HL-60/S4 (cell line): ENCODE results near the gene CYP27C1.
"Not testable (repeated sequence)": the region's sequence is repeated elsewhere in the genome, so short reads cannot be mapped to it uniquely, and the experiment has no call there.

ENCODE experiments used
- in situ Hi-C: fragments of 300-500 bp; cut with MboI; formaldehyde crosslinking; loops from 2 replicates; pipeline ENCODE4 v1.14.3; 2022; ENCODE audit warnings: low sequenced_read_pairs

The CYP27C1 gene

DNA sequence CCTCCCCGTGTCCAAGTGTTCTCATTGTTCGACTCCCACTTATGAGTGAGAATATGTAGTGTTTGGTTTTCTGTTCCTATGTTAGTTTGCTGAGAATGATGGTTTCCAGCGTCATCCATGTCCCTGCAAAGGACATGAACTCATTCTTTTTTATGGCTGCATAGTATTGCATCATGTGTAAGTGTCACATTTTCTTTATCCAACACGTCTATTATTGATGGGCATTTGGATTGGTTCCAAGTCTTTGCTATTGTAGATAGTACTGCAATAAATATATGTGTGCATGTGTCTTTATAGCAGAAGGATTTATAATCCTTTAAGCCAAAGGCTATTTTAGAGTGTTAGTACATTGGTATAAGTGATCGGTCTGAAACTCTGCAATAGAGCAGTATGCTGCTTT is 4.0 kb upstream of the CYP27C1 start:
- in situ Hi-C loops, result not testable (repeated sequence)

DNA sequence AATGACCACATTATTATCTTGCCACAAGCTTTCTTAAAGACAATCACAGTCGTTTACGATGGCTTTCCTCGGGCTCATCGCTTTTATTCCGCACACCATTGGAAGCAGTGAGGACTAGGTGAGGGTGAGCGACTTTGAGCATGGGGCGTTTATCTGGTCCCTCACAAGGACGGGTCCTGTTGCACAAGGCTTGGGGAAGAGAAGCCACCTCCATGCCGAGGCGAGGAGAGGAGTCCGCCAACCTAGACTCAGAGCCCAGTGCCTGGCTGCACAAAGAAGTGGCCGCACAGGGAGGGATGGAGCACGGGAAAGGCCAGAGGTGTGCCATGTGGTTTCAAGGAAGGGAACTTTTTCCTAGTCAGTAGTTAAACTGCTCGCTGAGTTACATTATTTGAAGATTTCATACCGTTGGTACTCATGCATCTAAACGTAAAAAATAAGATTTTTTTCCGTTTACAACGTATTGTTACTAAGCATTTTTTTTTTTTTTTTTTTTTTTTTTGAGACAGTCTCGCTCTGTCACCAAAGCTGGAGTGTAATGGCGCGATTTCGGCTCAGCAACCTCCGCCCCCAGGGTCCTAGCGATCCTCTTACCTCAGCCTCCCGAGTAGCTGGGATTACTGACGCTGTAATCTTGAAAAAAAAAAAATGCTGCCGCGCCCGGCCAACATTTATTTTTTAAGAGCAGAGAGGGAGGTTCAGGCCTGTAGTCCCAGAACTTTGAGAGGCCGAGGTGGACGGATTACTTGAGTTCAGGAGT is 849 bp upstream of the CYP27C1 start:
- in situ Hi-C loops, result no loop called here

DNA sequence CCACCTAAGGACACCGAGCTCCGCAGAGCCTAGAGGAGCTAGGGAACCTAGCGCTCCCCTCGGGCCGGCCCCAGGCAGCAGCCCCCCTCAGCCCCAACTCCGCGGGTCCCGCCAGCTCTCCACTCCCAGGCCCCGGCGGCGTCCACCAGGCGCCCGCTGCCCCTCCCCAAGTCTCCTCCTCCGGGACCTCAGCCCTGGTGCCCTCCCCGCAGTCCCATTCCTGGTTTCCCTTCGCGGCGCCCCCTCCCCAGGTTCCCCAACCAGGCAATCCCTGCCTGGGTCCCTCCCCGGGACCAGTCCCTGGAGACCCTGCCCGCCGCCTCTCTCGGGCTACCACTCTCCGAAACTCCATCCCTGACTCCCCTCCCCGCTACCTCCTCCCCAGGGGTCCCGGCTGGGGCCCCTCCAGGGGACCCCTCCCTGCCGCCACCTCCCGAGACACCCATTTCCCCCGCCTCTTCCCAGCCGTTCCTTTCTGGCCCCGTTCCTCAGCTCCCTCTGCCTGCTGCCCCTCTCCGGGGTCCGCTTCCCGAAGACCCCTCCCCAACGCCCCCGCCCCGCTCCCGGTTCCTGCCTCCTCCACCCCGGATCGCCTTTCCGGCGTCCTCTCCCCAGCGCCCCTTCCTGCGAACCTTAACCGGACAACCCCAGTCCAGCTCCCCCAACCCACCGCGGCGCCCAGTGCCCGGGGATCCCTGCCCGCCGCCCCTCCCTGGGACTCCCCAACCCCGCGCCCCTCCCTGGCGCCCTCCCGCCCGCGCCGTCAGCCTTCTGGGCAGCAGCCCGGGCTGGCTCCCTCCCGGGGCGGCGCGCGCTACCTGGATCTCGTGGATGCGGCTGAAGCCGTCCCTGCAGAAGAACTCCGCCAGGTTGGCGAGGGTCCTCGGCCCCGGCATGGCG is 678 bp downstream of the CYP27C1 start:
- in situ Hi-C loops, result no loop called here

DNA sequence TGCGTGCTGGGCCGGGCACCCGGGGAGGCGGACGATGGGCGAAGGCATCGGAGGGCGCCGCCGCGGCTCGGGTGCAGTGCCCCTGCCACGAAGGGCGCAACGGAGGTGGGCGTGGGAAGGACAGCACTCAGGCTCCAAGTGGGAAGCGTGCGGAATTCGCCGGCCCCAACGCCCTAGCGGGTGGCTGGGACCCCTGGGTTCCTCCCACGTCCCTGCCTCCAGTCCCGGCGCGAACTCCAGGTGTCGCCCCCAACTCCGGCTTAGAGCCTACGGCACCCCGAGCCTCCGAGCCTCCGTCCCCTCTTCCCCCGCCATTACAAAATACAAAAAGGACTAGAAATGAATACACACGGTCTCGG is 1.3 kb downstream of the CYP27C1 start:
- in situ Hi-C loops, result no loop called here

DNA sequence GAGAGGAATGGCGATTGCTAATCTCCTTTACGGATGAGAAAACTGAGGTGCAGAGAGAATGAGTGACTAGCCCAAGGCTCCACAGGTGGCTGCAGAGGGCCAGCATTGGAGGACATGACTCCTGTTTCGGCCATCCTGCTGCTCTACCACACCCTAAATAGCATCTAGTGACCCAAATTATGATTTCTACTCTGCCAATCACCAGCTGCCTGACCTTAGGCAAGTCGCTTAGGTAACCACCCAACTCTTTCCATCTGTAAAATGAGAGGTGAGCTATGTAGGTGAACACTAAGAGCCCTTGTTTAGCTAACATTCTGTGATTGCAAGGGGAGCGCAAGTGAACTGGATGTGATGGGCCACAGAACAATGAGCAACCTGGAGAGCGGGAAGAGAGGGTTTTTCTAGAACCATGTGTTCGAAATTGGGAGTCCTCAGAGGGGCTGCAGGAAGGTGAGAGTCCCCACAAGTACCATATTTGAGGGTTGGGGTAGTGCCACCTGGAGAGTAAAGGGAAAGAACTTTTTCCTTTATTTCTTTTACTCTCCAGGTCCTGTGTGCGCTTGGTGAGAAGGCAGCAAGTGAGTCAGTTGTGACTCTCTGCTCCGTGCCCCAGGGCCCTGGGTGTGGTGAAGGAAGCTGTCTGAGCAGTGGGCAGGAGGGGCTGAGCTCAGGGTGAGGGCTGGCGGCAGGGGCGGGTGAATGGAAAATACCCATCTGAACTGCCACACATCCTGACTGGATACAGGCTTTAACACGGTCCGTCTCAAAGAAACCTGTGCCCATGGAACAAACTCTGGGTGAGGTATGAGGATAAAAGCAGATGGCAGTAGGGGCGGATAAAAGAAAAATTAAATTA is 2.4 kb downstream of the CYP27C1 start:
- in situ Hi-C loops, result no loop called here

DNA sequence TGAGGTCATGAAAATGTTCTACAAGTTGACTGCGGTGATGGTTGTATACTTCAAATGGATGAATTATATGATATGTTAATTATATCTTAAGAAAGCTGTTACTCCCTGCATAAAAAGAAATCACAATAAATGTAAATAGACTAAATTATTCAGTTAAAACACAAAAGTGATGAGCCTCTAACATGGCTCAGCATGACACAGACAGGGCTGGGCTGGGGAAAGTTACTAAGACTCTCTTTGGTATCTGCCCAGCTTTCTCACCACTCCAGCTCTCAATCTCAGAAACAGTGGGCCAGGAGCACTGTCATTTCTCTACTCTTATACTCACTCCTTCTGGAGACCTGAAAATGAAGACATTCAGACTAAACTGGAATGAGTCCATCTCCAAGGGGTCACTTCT is 3.5 kb downstream of the CYP27C1 start:
- in situ Hi-C loops, result no loop called here

DNA sequence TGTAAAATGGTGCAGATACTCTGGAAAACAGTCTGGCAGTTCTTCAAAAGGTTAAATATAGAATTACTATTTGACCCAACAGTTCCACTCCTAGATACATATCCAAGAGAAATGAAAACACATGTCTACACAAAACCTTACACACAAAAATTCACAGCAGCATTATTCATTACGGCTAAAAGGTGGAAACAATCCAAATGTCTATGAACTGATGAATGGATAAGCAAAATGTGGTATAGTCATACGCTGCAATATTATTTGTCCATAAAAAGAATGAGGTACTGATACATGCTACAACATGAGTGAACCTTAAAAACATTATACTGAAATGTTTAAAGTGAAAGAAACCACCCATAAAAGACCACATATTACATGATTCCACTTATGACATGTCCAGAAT is 4.0 kb downstream of the CYP27C1 start:
- in situ Hi-C loops, result no loop called here

DNA sequence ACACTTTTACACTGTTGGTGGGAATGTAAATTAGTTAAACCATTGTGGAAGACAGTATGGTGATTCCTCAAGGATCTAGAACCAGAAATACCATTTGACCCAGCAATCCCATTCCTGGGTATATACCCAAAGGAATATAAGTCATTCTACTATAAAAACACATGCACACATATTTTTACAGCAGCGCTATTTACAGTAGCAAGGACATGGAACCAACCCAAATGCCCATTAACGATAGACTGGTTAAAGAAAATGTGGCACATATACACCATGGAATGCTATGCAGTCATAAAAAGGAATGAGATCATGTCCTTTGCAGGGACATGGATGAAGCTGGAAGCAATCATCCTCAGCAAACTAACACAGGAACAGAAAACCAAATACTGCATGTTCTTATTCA is 5.9 kb downstream of the CYP27C1 start:
- in situ Hi-C loops, result not testable (repeated sequence)

DNA sequence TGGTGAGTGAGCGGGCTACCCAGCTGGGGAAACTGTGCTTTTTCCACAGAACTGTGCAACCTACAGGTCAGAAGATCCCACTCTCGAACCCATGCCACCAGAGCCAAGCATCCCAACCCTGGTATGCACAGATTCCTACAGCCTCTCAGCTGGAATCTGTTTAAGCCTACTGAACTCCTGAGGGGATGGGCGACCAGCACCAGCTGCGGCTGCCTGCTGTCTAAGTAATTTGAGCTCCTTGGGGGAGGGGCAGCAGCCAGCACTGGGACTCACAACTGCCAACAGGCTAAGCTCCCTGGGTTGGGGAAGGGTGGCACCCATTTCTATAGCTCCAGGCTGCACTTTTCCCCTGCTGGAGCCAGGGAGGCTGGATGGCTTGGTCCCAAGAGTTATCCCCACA is 11.8 kb downstream of the CYP27C1 start:
- in situ Hi-C loops, result no loop called here

DNA sequence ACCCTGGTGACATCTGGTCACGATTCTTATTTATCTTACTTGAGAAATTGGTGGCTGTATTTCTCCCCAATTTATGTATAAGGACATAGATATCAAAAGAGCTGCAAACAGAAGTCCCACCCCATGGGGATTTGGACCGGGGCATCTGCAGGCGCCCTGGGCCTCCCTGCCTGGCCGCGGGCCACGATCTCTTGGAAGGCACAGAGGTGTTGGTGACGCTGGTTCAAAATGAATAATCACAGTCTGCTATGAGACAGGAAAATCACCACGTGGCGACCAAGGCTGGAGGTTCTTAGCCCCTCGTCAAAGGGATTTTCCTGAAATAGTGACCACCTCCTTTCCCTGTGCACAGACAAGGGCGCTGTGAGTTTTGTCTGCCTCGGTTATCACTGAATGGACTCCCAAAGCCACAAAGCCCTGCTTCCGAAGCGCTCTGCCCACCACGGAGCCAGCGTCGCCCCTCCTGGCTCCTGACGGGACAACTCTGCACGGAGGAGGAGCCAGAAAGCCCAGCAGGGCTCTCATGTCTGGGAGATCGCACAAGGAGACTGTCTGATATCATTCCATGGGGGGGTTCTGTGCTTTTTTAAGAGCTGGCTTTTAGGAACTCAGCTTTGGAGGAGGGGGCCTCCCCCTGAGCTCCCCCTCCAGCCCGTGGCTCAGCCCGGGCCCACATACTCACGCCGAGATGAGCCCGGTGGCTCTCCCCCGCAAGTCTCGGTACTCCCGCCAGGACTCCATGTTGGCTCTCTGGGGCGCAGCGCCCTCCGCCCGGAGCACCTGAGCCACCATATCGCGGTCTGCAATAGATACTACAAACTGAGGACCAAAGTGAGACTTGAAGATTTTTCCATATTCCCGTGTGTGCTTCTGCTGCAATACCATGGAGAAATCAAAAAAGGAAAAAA is 14.6 kb downstream of the CYP27C1 start:
- in situ Hi-C loops, result no loop called here

DNA sequence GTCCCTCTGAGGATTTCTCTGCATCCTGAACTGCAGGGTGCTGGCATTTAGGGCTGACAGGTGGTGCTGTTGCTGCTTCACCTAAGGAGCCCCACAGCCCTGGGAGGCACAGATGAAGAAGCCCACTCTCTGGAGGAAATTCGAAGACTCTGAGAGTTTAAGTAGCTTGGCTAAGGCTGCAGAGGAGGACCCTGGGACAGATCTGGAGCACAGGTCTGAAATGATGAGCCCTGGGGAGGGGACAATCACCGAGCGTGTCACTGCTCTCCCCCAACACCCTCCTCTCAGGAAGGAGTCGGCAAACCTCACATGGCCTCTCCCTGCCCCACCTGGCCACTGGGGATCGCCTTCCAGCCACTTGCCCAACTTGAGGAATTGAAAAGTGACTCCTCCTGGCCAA is 18.6 kb downstream of the CYP27C1 start:
- in situ Hi-C loops, result no loop called here

DNA sequence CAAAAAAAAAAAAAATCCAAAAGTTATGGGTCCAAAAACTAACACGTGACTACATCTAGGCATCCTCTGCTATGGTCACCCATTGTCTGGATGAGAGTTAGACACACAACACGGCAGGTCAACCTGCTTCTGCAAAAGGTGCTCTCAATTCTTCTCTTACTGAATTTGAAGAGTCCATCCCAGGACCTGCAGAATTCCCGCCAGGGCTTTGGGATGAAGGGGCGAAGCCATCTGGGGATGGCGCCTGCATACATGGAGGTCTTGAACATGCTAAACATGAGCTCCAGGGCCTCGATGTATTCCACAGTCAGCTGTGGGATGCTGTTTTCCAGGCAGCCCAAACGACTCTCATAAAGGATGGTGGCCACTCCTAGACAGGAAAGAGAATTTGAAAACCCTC is 19.1 kb downstream of the CYP27C1 start:
- in situ Hi-C loops, result no loop called here

DNA sequence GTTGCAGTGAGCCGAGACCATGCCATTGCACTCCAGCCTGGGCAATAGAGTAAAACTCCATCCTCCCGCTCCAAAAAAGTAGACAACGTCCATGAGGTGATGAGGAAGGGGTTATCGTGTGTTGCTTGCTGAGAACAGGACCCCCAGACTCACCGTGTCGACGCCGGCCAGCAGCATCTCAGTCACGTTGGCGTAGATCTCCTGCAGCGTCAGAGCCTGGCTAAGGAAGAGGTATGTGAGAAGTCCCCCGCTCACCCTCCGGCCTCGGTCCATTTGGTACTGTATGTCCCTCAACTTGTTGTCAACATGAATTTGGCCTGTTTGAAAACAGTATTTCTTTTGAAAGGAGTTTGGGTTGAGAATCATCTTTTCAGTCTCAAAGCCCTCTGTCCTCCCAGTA is 20.9 kb downstream of the CYP27C1 start:
- in situ Hi-C loops, result loop anchor here (25.0 kb wide), 1 partner anchor 263 kb away; no protein-coding TSS in a partner anchor

DNA sequence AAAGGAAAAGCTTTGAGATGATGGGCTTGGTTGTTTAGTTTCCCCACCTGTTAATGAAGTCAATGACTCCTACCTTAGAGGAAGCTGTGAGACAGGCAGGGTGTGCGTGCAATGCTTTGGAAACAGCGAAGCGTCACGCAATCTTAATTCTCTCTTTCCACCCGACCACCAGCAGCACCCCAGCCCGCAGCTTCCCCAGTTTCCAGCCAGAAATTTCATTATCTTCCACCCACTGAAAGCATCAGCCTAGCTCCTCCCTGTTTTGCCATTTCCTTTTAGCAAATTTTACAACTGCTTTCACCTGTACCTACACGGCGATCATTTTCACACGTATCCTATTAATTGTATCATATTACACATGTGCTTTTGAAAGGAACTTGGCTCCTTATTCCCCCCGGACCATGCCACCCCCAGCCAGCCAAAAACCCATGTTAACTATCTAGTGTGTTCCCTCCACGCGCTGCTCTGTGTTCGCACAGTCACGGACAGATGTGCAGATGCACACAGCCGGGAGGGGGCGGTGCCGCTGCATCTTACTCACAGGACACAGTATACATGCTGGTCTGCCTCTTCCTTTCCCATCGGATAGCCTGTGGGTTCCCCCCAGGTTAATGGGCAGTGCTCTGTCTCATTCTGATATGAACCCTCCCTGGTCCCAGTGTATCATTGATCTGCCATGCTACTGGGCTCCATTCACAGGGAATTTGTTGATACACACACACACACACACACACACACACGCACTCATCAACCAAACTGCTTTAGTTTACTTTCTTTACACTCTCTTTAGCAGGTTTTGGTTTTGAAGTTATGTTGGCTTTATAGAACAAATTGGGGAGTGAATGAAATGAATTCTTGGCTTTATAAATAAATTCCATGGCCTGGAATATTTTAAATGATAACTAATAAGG is 22.4 kb downstream of the CYP27C1 start:
- in situ Hi-C loops, result loop anchor here (25.0 kb wide), 1 partner anchor 265 kb away; no protein-coding TSS in a partner anchor

DNA sequence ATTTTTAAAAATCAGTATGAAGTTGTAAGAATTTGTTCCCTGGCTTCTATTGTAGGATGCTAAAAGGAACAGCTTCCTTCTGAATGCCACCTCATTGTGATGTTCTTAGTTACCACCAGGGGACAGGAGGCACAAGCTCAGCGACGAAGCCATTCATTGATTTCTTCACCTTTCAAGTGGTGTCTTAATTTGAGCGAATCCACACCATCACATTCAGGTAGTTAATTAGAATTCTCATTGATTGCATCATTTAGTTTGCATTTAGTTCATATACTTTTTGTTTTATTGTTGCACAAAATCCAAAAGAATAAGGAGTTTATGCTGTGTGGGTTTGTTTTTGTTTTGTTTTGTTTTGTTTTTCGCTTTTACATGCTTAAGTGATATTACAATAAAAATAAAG is 23.1 kb downstream of the CYP27C1 start:
- in situ Hi-C loops, result loop anchor here (25.0 kb wide), 1 partner anchor 265 kb away; no protein-coding TSS in a partner anchor

DNA sequence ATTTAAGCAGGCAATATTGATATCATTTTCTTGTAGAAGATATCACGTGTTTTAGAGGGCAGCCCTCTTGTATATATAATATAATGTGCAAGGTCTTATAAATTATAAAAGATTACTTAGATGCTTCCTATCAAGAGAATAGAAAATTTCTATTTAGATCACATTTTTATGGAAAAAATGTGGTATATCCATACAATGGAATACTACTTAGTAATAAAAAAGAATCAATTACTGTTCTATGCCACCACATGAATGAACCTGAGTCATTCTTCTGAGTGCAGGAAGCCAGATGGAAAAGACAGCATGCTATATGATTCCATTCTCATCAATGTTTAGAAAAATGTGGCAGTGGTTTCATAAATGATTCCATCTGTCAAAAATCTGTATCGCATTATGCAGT is 23.6 kb downstream of the CYP27C1 start:
- in situ Hi-C loops, result loop anchor here (25.0 kb wide), 1 partner anchor 266 kb away; no protein-coding TSS in a partner anchor

DNA sequence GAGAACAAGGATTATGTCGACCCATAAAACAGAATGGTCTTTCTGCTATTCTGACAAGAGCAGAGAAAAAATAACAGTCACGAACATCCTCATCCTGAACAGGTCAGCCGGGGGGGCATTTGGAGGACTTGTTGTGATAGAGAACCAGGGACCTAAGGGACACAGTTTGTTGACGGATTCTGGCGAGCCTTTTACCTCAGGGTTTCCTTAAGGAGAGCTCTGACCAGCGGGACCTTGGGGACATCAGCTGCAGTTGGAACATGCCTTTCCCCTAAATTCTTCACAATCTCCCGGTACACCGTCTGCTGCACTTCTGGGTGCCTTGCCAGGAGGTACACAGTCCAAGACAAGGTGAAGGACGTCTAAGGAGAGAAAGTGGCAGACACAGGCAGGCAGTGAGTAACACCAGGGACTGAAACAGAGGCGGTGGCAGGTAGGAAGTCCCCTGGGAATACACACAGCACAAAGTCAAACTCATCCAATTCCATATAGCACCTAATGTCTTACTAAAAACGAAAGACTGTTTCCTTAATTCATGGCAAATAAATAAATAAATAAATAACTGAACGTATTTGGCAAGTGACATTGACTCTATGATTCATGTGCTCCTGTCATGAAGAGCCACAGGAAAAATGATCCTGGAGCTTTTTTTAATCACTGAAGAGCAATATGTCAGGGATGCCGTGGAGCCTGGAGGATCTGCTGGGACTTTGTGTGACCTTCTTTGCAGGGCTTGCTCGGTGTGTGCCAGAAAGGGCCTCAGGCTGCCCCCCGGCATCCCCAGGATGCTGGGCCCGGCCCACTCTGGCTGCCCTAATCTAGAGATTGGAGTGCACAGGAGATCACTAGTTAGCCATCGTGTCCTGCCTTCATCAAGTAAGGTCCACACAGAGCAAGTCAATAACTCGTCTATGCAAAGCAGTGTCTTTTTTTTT is 24.7 kb downstream of the CYP27C1 start:
- in situ Hi-C loops, result loop anchor here (25.0 kb wide), 1 partner anchor 267 kb away; no protein-coding TSS in a partner anchor

DNA sequence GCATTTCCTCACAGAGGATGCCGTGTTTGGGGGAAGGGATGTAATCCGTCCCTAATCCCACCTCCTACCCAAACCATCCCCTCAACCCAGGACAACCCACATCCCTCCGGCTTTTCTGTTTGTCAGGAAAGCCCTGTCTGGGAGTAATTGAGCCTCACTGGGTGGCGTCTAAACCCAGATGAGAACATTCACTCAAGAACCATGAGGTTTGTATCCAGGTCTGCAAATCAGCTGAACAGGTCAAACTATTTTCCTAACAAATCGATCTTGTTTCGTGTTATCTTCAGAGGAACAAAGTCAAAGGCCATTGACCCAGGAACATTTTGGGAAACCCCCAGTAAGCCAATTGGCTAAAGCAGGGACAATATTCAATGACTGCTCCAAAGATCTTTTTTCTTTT is 25.7 kb downstream of the CYP27C1 start:
- in situ Hi-C loops, result loop anchor here (25.0 kb wide), 1 partner anchor 268 kb away; no protein-coding TSS in a partner anchor
